Measurements from ENCODE around the gene VBP1. TPM values are rescaled to one million over a fixed set of nuclear protein-coding genes. Genes with fewer than 3 reads are reported as not detected.

VBP1 gene
- total RNA-seq = 44.5 and 51.5 TPM in 2 replicates

DNA sequence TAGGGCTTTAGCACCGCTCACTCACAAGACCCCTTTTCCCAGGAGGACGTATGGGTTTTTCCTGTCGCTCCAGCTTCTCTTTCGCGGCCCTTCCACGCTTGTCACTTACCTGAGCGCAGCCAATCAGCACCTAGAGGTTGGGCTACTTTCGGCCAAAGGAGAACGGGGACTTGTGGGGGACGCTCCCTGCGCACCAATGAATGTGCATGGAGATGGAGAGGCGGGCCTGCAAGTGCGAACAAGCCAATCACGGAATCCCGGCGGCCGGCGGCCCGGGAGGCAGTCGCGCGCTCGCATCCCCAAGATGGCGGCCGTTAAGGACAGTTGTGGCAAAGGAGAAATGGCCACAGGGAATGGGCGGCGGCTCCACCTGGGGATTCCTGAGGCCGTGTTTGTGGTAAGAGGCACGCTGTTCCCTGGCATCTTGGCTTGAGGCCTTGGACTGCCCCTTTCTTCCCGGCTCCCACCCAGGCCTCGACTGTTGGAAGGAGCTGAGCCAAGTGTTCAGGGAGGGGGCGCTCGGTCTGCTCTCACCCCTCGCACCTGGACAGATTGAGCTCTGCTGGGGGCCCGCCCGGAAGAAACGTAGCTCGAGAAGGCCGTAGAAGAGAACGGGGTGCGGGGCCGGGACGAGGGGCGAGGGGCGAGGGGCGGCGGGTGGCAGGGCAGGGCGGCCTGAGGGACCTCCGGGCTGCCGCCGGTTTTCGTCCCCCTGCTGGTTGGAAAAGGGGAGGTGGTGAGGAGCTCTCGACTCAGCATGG is at the start of gene VBP1:
VBP1 (plus strand) TSS at position 282 of the 761 bp plus-strand sequence; CDS start at position 305, 23 bp downstream.

DNA sequence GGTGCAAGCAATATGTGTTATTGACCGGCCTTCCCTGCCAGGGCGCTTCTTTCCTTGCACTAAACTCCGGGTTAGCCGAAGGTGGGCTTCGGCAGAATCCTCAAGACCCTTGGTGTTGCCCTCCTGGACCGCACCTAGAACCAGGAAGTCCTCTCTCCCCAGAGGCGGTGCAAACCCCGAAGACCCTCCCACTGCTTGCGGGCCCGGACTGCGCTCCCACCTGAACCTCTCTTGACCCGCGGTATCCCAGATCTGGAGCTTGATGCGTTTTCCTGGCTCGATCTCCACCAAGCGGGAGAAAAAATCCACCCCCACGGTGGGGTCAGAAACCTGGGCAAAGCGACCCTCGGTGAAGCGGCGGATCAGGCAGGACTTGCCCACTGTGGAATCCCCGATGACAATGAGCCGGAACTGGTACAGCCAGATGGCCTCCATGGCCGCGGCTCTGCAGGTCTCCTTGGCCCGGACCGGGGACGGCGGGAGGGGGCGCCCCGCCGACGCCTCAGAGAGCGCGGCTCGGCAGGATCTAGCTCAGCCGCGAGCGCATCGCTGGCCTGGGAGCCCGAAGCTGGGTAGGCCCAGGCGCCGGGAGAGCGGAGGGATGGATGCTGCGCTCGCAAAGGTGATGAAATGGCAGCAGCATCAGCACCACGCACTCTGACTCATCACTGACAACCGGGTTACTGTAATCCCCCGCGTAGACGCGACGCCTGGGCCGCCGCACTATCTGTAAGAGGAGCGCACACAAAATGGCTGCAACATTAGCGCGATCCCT is 47.8 kb downstream of the VBP1 start, which contains the start of gene RAB39B:
RAB39B (minus strand) TSS at position 638 of the 775 bp plus-strand sequence; CDS start at position 435, 203 bp downstream.

Other genes with a start within 250 kb of the VBP1 start
- 1.7 and 12.6 TPM in 2 replicates for gene F8, start 193.7 kb upstream of the VBP1 start, total RNA-seq
- gene FUNDC2, start 189.6 kb upstream of the VBP1 start, total RNA-seq = 25.5 and 49.0 TPM in 2 replicates
- 8.4 and 10.1 TPM in 2 replicates for gene CMC4, start 145.3 kb upstream of the VBP1 start, total RNA-seq
- gene MTCP1, start 145.3 kb upstream of the VBP1 start, total RNA-seq = 0.78 and 0.96 TPM in 2 replicates
- gene BRCC3, start 145.0 kb upstream of the VBP1 start, total RNA-seq = 6.5 and 8.2 TPM in 2 replicates
- 1.7 TPM in 1 of 2 replicates, not detected in the other for gene RAB39B, start 48.0 kb downstream of the VBP1 start, total RNA-seq
- 0.39 and 0.88 TPM in 2 replicates for gene CLIC2, start 118.2 kb downstream of the VBP1 start, total RNA-seq
- not detected in 2 replicates for gene F8A2, start 165.6 kb downstream of the VBP1 start, total RNA-seq
- gene F8A3, start 242.2 kb downstream of the VBP1 start, total RNA-seq = 2.2 TPM in 1 of 2 replicates, not detected in the other